Sigmoid colon (tissue), 4 donors: ENCODE results near the gene ETF1.

Source experiments
- CTCF ChIP-seq, 4 experiments: fragments of 450-650 bp in 3 of 4; fragments of 200-600 bp in 1 of 4; IDR thresholded peaks; one replicate each; pipeline ENCODE4 v1.5.1; 2016 to 2019; ENCODE audit warnings: antibody characterized with exemption in 4 of 4, mild to moderate bottlenecking in 3 of 4, moderate library complexity in 2 of 4
- EP300 ChIP-seq, 4 donors: sonication (generic); formaldehyde crosslinking; IDR thresholded peaks; one replicate each; pipeline ENCODE4 v1.6.1; 2017; ENCODE audit warnings: antibody characterized with exemption in 4 of 4
- POLR2A ChIP-seq, 2 donors: fragments of 450-650 bp; IDR thresholded peaks; one replicate each; pipeline ENCODE4 v1.6.1; 2016; ENCODE audit warnings: antibody characterized with exemption in 2 of 2, mild to moderate bottlenecking in 2 of 2, moderate library complexity in 2 of 2
- POLR2AphosphoS5 ChIP-seq, 4 donors: sonication (generic); formaldehyde crosslinking; IDR thresholded peaks; one replicate each; pipeline ENCODE4 v1.6.1; 2017; ENCODE audit warnings: antibody characterized with exemption in 4 of 4

GRCh38 chr5:138536665-138537315 is 6.2 kb downstream of the ETF1 start:
- TF ChIP-seq CTCF (IDR thresholded peaks at IDR 0.05): no peak
- no peak for TF ChIP-seq POLR2A (IDR thresholded peaks at IDR 0.05)
- TF ChIP-seq POLR2AphosphoS5 (IDR thresholded peaks at IDR 0.05): no peak
- no peak for TF ChIP-seq EP300 (IDR thresholded peaks at IDR 0.05)
